HEK293T (cell line): ENCODE data around the gene OR2H1.

ENCODE experiments used
- ARNT ChIP-seq: fragments of 450-650 bp; IDR thresholded peaks from 2 replicates; pipeline ENCODE4 v1.6.1; 2017; ENCODE audit warnings: mild to moderate bottlenecking
- BHLHE40 ChIP-seq: fragments of 450-650 bp; IDR thresholded peaks from 2 replicates; pipeline ENCODE4 v1.6.1; 2016; ENCODE audit warnings: mild to moderate bottlenecking, moderate library complexity, borderline replicate concordance
- FOXM1 ChIP-seq: fragments of 450-650 bp; IDR thresholded peaks from 2 replicates; pipeline ENCODE4 v1.6.1; 2017; ENCODE audit warnings: mild to moderate bottlenecking, borderline replicate concordance
- HDGF ChIP-seq: fragments of 450-650 bp; IDR thresholded peaks from 2 replicates; pipeline ENCODE4 v1.6.1; 2017; ENCODE audit warnings: antibody characterized with exemption, borderline replicate concordance
- L3MBTL2 ChIP-seq: fragments of 450-650 bp; conservative IDR thresholded peaks from 2 replicates; pipeline ENCODE4 v1.6.1; 2016; ENCODE audit warnings: mild to moderate bottlenecking
- LEF1 ChIP-seq: fragments of 450-650 bp; IDR thresholded peaks from 2 replicates; pipeline ENCODE4 v1.6.1; 2017; ENCODE audit warnings: mild to moderate bottlenecking, borderline replicate concordance
- SP1 ChIP-seq: fragments of 450-650 bp; IDR thresholded peaks from 2 replicates; pipeline ENCODE4 v1.6.1; 2017
- SUZ12 ChIP-seq: fragments of 450-650 bp; IDR thresholded peaks from 2 replicates; pipeline ENCODE4 v1.6.1; 2016; ENCODE audit warnings: mild to moderate bottlenecking
- TARDBP ChIP-seq: fragments of 450-650 bp; IDR thresholded peaks from 2 replicates; pipeline ENCODE4 v1.6.1; 2016
- ZNF384 ChIP-seq: fragments of 450-650 bp; IDR thresholded peaks from 2 replicates; pipeline ENCODE4 v1.6.1; 2016
- TF ChIP-seq, protein P1 (sequence below): fragments of 450-650 bp; IDR thresholded peaks from 2 replicates; pipeline ENCODE4 v1.6.1; 2016

DNA sequence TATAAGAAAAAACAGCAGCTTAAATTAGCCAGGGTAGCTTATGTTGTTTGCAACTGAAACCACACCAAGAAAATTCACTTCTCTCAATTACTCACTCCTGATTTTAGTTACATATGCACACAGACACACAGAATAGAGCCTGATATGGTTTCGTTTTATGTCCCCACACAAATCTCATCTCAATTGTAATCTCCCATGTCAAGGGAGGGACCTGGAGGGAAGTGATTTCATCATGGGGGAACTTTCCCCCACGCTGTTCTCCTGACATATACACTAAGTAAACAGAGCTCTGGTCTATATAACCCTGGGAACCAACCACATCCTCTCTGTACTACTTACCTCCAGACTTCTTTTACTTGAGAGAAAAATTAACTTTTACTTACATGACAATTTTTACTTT lies 32.4 kb upstream of the OR2H1 start:
- TF ChIP-seq ARNT (no peak), SUZ12 (no peak), BHLHE40 (no peak), SP1 (no peak), TARDBP (no peak), L3MBTL2 (no peak), LEF1 (no peak), ZNF384 (no peak), FOXM1 (no peak), HDGF (no peak)
- TF ChIP-seq, protein P1, sequence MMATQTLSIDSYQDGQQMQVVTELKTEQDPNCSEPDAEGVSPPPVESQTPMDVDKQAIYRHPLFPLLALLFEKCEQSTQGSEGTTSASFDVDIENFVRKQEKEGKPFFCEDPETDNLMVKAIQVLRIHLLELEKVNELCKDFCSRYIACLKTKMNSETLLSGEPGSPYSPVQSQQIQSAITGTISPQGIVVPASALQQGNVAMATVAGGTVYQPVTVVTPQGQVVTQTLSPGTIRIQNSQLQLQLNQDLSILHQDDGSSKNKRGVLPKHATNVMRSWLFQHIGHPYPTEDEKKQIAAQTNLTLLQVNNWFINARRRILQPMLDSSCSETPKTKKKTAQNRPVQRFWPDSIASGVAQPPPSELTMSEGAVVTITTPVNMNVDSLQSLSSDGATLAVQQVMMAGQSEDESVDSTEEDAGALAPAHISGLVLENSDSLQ, result no peak
